Measurements from ENCODE around the gene C11orf21. TPM values are rescaled to one million over a fixed set of nuclear protein-coding genes. Genes with fewer than 3 reads are reported as not detected.

C11orf21 gene
- total and polyA plus RNA-seq, 9 of the 15 experiments (the other 6 are each of a cell fraction or from before 2014, with no cell fraction given) = 0.10 to 2.6 (median 2.0) TPM

GRCh38 chr11:2303627-2304505 is 2.1 kb upstream of the C11orf21 start (continued):
- TF ChIP-seq, protein P1, sequence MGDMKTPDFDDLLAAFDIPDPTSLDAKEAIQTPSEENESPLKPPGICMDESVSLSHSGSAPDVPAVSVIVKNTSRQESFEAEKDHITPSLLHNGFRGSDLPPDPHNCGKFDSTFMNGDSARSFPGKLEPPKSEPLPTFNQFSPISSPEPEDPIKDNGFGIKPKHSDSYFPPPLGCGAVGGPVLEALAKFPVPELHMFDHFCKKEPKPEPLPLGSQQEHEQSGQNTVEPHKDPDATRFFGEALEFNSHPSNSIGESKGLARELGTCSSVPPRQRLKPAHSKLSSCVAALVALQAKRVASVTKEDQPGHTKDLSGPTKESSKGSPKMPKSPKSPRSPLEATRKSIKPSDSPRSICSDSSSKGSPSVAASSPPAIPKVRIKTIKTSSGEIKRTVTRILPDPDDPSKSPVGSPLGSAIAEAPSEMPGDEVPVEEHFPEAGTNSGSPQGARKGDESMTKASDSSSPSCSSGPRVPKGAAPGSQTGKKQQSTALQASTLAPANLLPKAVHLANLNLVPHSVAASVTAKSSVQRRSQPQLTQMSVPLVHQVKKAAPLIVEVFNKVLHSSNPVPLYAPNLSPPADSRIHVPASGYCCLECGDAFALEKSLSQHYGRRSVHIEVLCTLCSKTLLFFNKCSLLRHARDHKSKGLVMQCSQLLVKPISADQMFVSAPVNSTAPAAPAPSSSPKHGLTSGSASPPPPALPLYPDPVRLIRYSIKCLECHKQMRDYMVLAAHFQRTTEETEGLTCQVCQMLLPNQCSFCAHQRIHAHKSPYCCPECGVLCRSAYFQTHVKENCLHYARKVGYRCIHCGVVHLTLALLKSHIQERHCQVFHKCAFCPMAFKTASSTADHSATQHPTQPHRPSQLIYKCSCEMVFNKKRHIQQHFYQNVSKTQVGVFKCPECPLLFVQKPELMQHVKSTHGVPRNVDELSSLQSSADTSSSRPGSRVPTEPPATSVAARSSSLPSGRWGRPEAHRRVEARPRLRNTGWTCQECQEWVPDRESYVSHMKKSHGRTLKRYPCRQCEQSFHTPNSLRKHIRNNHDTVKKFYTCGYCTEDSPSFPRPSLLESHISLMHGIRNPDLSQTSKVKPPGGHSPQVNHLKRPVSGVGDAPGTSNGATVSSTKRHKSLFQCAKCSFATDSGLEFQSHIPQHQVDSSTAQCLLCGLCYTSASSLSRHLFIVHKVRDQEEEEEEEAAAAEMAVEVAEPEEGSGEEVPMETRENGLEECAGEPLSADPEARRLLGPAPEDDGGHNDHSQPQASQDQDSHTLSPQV (IDR thresholded peaks at IDR 0.05) = peak; percentile 50; the same call in 1 of the 2 replicates
- TF ChIP-seq STAT5A (IDR thresholded peaks at IDR 0.05; ENCODE audit: borderline replicate concordance, low read length) (peak; percentile 89), ZNF431 (CRISPR knock-in tag; IDR thresholded peaks at IDR 0.05) (no peak; the same call in 1 of the 2 replicates), MIER1 (IDR thresholded peaks at IDR 0.05; ENCODE audit: low read depth) (no peak), CSDE1 (IDR thresholded peaks at IDR 0.05) (no peak), ZNF778 (CRISPR knock-in tag; IDR thresholded peaks at IDR 0.05) (no peak), E2F3 (CRISPR knock-in tag; IDR thresholded peaks at IDR 0.05) (0 out of 2 replicates have a peak, but pooled peaks have one; percentile 55), FOXK2 (conservative IDR thresholded peaks at IDR 0.05 in 1 of 2, IDR thresholded peaks at IDR 0.05 in 1 of 2; ENCODE audit: low read depth in 2 of 2) (no peak), TEAD1 (CRISPR knock-in tag; IDR thresholded peaks at IDR 0.05) (peak in 1 of 2 experiments; percentile 90; a peak in 3 of 4 replicates), ZNF232 (CRISPR knock-in tag; IDR thresholded peaks at IDR 0.05) (no peak), NFYB (IDR thresholded peaks at IDR 0.05; ENCODE audit: extremely low read depth, insufficient read length) (no peak), FUS (optimal IDR thresholded peaks at IDR 0.05; ENCODE audit: low read depth, low read length) (no peak), FIP1L1 (IDR thresholded peaks at IDR 0.05; ENCODE audit: low read depth, low read length, poor library complexity, severe bottlenecking) (no peak), MCM2 (IDR thresholded peaks at IDR 0.05; ENCODE audit: low read depth) (no peak), POLR2AphosphoS2 (IDR thresholded peaks at IDR 0.05; ENCODE audit: low read length) (no peak), ZNF217 (CRISPR knock-in tag; IDR thresholded peaks at IDR 0.05) (no peak), GMEB1 (CRISPR knock-in tag; IDR thresholded peaks at IDR 0.05) (peak; percentile 54), NCOA1 (IDR thresholded peaks at IDR 0.05; ENCODE audit: low read depth) (peak; percentile 81; the same call in 1 of the 2 replicates), MTA2 (IDR thresholded peaks at IDR 0.05; ENCODE audit: low read depth) (peak; percentile 96), CBFB (CRISPR knock-in tag; IDR thresholded peaks at IDR 0.05) (no peak), USF1 (CRISPR knock-in tag; IDR thresholded peaks at IDR 0.05) (no peak; the same call in 1 of the 2 replicates), ZFPM2 (CRISPR knock-in tag; IDR thresholded peaks at IDR 0.05) (no peak)

Measured in K562 (cell line).